Neural crest cell (in vitro differentiated cells): Measurements from ENCODE around the gene LAMC1. TPM values are rescaled to one million over a fixed set of nuclear protein-coding genes. Genes with fewer than 3 reads are reported as not detected.

ENCODE experiments used
- DNase-seq: peaks from one replicate; pipeline ENCODE4 v3.0.0; 2021; ENCODE audit warnings: low read depth, mixed read lengths, low spot score
- H3K27ac Mint-ChIP-seq: one replicate; pipeline ENCODE4 v1.8.0; 2021; ENCODE audit warnings: mild to moderate bottlenecking, mixed read lengths; ENCODE audit not compliant: unreplicated experiment
- H3K27me3 Mint-ChIP-seq: 2 replicates; pipeline ENCODE4 v1.8.0; 2021; ENCODE audit warnings: low read depth, mild to moderate bottlenecking, mixed read lengths
- H3K36me3 Mint-ChIP-seq: 2 replicates; pipeline ENCODE4 v1.8.0; 2021; ENCODE audit warnings: low read depth, mild to moderate bottlenecking, mixed read lengths
- H3K4me1 Mint-ChIP-seq: 2 replicates; pipeline ENCODE4 v1.8.0; 2021; ENCODE audit warnings: mixed read lengths
- H3K4me3 Mint-ChIP-seq: one replicate; pipeline ENCODE4 v1.8.0; 2021; ENCODE audit warnings: mild to moderate bottlenecking, mixed read lengths
- H3K9me3 Mint-ChIP-seq: 2 replicates; pipeline ENCODE4 v1.8.0; 2021; ENCODE audit warnings: mixed read lengths
- CTCF ChIP-seq: fragments of 200-600 bp; sonication (generic); conservative IDR thresholded peaks from 2 replicates; pipeline ENCODE4 v1.5.0; 2021; ENCODE audit warnings: antibody characterized with exemption, mild to moderate bottlenecking
- total RNA-seq: library from RNA; stranded (reverse); gene quantifications from 2 replicates; pipeline ENCODE4 v1.2.1, GENCODE V29; 2021

Gene LAMC1
- total RNA-seq, 1 donor from 2014 or later, result 82.0 TPM

GRCh38 chr1:183019139-183019740, 4.0 kb upstream of the LAMC1 start:
- no peak for DNase-seq
- Mint-ChIP-seq H3K4me1 (peaks cover 15% of the 10 kb centered on the region), H3K9me3 (peaks cover 2% of the 10 kb centered on the region), H3K27ac (no peak overlapping the region), H3K36me3 (no peaks in the 10 kb centered on the region), H3K4me3 (no peak overlapping the region), H3K27me3 (no peaks in the 10 kb centered on the region)
- TF ChIP-seq CTCF, result no peak

DNA sequence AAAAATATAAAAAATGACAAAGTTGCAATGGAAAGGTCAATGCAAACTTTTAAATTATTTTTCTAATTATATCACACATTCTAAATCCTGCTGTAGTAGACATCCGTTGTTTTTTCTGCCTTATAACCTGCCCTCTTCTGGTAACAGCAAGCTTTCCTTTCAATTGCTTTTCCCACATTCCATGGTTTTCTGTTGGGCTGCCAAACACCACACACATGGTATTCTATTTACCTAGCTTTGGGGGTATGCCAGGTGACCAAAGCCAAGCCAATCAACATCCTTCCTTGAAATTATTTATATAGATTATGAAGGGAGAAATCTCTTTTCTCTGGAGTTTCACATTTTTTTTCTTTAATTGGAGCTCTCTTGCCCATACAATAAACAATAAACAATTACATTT, 3.4 kb upstream of the LAMC1 start:
- DNase-seq, result no peak
- Mint-ChIP-seq H3K9me3 (peaks cover 2% of the 10 kb centered on the region), H3K27me3 (no peaks in the 10 kb centered on the region), H3K27ac (no peak overlapping the region), H3K4me1 (peaks cover 21% of the 10 kb centered on the region), H3K4me3 (peak overlapping the region; percentile 32), H3K36me3 (no peaks in the 10 kb centered on the region)
- no peak for TF ChIP-seq CTCF

DNA sequence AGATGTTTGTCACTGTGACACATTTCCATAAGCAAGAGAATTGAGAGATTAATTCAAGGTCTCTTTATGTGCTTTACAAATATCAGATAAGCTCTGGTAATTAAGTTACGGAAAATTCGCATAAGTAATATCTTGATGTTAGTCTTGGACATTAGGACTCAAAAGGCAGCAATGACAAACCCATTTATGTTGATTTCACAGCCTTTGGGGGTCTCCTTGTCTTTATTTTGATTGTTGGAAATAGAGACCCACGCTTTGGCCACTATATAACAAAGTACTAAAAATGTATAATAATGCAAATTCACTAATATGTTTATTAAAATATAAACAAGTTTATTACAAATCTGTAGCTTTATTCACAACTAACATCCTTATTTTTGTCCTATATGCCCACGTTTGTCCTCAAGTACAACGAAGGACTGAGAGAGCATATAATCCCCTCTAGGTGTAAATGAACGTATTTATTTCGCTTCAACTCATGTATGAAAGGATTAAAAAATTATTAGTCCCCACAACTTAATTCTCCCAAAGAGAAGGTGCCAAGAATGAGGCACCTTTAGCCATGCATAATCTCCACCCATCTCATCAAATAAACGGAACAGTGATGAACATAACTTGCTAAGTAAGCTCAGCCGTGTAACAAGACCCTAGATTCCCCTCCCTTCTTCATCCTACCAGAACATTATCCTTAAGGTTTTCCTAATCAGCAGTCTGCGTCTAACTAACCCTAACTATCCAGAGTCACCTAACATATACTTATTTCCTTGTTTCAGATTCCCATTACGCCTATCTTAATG, 1.6 kb upstream of the LAMC1 start:
- Mint-ChIP-seq H3K36me3 (no peaks in the 10 kb centered on the region), H3K4me3 (peak overlapping the region; percentile 84), H3K27me3 (no peaks in the 10 kb centered on the region), H3K4me1 (peaks cover 39% of the 10 kb centered on the region), H3K27ac (peak overlapping the region; percentile 92), H3K9me3 (no peaks in the 10 kb centered on the region)
- no peak for DNase-seq
- no peak for TF ChIP-seq CTCF

- no peak for TF ChIP-seq CTCF
- Mint-ChIP-seq H3K27me3 (no peaks in the 10 kb centered on the region), H3K36me3 (no peaks in the 10 kb centered on the region), H3K27ac (peak overlapping the region; percentile 92), H3K4me3 (peak overlapping the region; percentile 84), H3K4me1 (peaks cover 46% of the 10 kb centered on the region), H3K9me3 (no peaks in the 10 kb centered on the region)
- peak; percentile 17 for DNase-seq
Measured at GRCh38 chr1:183022202-183023145, 746 bp upstream of the LAMC1 start.

GRCh38 chr1:183023601-183024316, 539 bp downstream of the LAMC1 start:
- Mint-ChIP-seq H3K4me1 (peaks cover 54% of the 10 kb centered on the region), H3K4me3 (peak overlapping the region; percentile 95), H3K27ac (peak overlapping the region; percentile 90), H3K27me3 (no peaks in the 10 kb centered on the region), H3K9me3 (no peaks in the 10 kb centered on the region), H3K36me3 (no peaks in the 10 kb centered on the region)
- DNase-seq, result peak; percentile 45
- peak; percentile 68 for TF ChIP-seq CTCF
